KMS-11 (cell line): ENCODE measurements around the gene CERS5.
A peak's percentile ranks its signal among the peaks of the same experiment; 100 is the strongest.

Experiments
- H2AFZ ChIP-seq: fragments of 200-600 bp; sonication (generic); 2 replicates; pipeline ENCODE4 v1.6.1; 2016; ENCODE audit warnings: antibody characterized with exemption, mixed run types, low read depth
- H3K27ac ChIP-seq: fragments of 200-600 bp; sonication (generic); 2 replicates; pipeline ENCODE4 v1.6.1; 2016; ENCODE audit warnings: mild to moderate bottlenecking, mixed run types
- H3K27me3 ChIP-seq: fragments of 200-600 bp; sonication (generic); 2 replicates; pipeline ENCODE4 v1.6.1; 2017; ENCODE audit warnings: mild to moderate bottlenecking, low read depth, mixed run types, moderate library complexity; ENCODE audit not compliant: insufficient read depth
- H3K36me3 ChIP-seq: fragments of 200-600 bp; sonication (generic); 2 replicates; pipeline ENCODE4 v1.6.1; 2017; ENCODE audit warnings: mild to moderate bottlenecking, mixed run types; ENCODE audit not compliant: insufficient read depth
- H3K4me1 ChIP-seq: fragments of 200-600 bp; sonication (generic); 2 replicates; pipeline ENCODE4 v1.6.1; 2016; ENCODE audit warnings: mild to moderate bottlenecking, low read depth, mixed run types; ENCODE audit not compliant: poor library complexity, severe bottlenecking
- H3K4me2 ChIP-seq: fragments of 200-600 bp; sonication (generic); 2 replicates; pipeline ENCODE4 v1.7.0; 2016; ENCODE audit warnings: mild to moderate bottlenecking, mixed run types
- H3K4me3 ChIP-seq: fragments of 200-600 bp; sonication (generic); IDR thresholded peaks from 2 replicates; pipeline ENCODE4 v1.6.1; 2017; ENCODE audit warnings: low read depth, low read length, mixed read lengths; ENCODE audit not compliant: insufficient read depth
- H3K79me2 ChIP-seq: fragments of 200-600 bp; sonication (generic); 2 replicates; pipeline ENCODE4 v1.6.1; 2016; ENCODE audit warnings: low read depth, mixed run types; ENCODE audit not compliant: insufficient read depth
- H3K9ac ChIP-seq: fragments of 200-600 bp; sonication (generic); 2 replicates; pipeline ENCODE4 v1.6.1; 2016; ENCODE audit warnings: mild to moderate bottlenecking, mixed run types
- H4K20me1 ChIP-seq: fragments of 200-600 bp; sonication (generic); 2 replicates; pipeline ENCODE4 v1.6.1; 2016; ENCODE audit warnings: mild to moderate bottlenecking, mixed run types; ENCODE audit not compliant: insufficient read depth
- TF ChIP-seq, protein P1 (sequence below): fragments of 200-600 bp; sonication (generic); conservative IDR thresholded peaks from 2 replicates; pipeline ENCODE4 v1.6.1; 2017; ENCODE audit warnings: low read depth, mild to moderate bottlenecking, antibody characterized with exemption, low read length, moderate library complexity, mixed read lengths

Gene CERS5

DNA sequence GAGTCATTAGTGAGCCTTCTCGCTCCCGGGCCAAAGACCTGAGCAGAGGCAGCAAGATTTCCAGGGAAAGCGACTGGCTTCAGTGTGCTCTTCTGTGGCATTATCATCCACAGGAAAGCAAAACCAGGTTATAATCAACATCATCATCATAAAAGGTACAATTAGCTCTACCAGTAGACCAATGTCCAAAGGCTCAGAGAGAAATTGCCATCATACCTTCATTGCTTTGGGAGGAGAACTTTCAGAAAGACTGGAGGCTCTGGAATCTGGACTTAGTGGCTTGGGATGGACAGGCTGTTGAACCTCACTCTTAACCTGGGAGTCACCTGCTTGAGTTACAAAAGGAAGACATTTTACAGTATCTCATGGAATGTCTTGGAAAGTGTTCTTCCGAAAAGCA lies 25.1 kb upstream of the CERS5 start:
- Histone ChIP-seq H3K4me3 (no peak overlapping the region), H2AFZ (no peak overlapping the region), H3K79me2 (no peaks in the 10 kb centered on the region), H3K9ac (no peak overlapping the region), H4K20me1 (no peaks in the 10 kb centered on the region), H3K4me1 (peaks cover 25% of the 10 kb centered on the region), H3K27ac (no peak overlapping the region), H3K36me3 (no peaks in the 10 kb centered on the region), H3K4me2 (no peak overlapping the region), H3K27me3 (no peaks in the 10 kb centered on the region)
- TF ChIP-seq, protein P1, sequence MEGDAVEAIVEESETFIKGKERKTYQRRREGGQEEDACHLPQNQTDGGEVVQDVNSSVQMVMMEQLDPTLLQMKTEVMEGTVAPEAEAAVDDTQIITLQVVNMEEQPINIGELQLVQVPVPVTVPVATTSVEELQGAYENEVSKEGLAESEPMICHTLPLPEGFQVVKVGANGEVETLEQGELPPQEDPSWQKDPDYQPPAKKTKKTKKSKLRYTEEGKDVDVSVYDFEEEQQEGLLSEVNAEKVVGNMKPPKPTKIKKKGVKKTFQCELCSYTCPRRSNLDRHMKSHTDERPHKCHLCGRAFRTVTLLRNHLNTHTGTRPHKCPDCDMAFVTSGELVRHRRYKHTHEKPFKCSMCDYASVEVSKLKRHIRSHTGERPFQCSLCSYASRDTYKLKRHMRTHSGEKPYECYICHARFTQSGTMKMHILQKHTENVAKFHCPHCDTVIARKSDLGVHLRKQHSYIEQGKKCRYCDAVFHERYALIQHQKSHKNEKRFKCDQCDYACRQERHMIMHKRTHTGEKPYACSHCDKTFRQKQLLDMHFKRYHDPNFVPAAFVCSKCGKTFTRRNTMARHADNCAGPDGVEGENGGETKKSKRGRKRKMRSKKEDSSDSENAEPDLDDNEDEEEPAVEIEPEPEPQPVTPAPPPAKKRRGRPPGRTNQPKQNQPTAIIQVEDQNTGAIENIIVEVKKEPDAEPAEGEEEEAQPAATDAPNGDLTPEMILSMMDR: no peak

DNA sequence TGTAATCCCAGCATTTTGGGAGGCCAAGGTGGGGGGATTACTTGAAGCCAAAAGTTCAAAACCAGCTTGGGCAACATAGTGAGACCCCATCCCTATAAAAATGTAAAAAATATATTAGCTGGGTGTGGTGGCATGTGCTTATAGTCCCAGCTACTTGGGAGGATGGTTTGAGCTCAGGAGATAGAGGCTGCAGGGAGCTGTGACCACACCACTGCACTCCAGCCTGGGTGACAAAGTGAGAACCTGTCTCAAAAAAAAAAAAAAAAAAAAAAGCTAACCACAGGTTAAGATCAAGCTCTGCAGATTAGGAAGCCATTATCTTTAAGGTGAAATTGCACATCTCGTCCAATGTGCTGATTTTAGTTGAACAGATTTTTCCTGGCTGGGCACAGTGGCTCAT lies 23.7 kb upstream of the CERS5 start:
- H2AFZ ChIP-seq: no peak overlapping the region
- no peaks in the 10 kb centered on the region for H4K20me1 ChIP-seq
- no peaks in the 10 kb centered on the region for H3K79me2 ChIP-seq
- H3K4me1 ChIP-seq: peaks cover 39% of the 10 kb centered on the region
- H3K27me3 ChIP-seq: no peaks in the 10 kb centered on the region
- no peak overlapping the region for H3K9ac ChIP-seq
- H3K27ac ChIP-seq: no peak overlapping the region
- no peak overlapping the region for H3K4me2 ChIP-seq
- no peaks in the 10 kb centered on the region for H3K36me3 ChIP-seq
- TF ChIP-seq, protein P1: no peak
- H3K4me3 ChIP-seq: no peak overlapping the region

DNA sequence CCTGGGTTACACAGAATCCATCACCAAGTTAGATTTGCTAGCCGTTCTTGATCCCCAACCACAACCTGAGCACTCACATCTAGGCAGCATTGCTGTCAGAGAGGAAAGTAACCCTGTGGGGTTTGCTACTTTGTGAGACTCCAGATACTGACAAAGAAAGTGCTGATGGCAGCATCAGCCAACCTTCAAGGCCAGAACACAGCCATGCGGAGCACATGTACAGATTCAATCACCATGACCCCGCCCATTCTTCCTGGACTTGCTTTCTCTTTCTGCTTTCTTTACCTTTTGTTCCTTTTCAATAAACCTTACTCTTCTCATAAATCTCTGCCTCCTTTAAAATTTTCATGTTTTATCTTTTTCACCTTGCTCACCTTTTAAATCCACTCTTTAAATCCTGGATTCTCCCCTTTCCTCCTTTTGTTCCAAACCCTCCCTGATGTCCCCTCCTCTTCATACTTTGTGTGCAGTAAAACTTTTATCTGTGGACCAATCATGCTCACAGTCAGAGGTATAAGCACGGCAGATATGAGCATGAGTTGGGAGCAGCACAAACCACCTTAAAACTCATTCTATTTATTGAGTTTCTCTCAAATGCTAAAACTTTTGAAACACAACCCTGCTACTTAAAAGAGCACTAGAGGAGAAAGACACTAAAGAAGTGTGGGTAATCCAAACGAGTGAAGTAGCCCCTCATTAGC lies 21.9 kb upstream of the CERS5 start:
- Histone ChIP-seq H3K79me2 (no peaks in the 10 kb centered on the region), H3K4me1 (peaks cover 50% of the 10 kb centered on the region), H3K4me3 (no peak overlapping the region), H3K4me2 (peak overlapping the region; percentile 95), H4K20me1 (no peaks in the 10 kb centered on the region), H3K27ac (peak overlapping the region; percentile 79), H3K27me3 (no peaks in the 10 kb centered on the region), H3K36me3 (no peaks in the 10 kb centered on the region), H2AFZ (peak overlapping the region; percentile 89), H3K9ac (peak overlapping the region; percentile 54)
- TF ChIP-seq, protein P1: no peak

DNA sequence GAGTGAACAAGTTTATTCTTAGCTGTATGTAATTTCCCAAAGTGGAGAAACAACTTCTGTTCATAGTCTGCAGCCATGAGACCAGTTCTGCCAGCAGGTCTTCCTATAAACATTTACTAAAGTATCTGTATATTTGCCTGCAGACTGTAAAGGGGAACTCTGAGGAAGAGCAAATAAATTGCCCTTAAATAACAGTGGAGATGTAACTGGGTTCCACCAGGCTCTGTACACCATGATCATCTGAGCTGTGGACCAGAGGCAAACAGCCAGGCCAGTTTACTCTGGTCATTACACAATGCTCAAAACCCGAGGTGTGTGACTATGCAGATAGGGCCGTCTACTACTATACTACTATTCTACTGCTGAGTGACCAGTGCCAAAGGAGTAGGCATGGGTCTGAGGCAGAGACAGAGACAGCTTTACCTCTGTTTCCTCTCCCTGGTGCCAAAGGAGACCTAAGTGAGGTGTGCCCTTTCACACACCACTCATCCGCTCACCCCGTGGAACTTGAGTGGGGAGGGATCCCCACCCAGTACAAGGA lies 21.1 kb upstream of the CERS5 start:
- no peaks in the 10 kb centered on the region for H4K20me1 ChIP-seq
- H3K79me2 ChIP-seq: no peaks in the 10 kb centered on the region
- TF ChIP-seq, protein P1: no peak
- peak overlapping the region; percentile 79 for H3K27ac ChIP-seq
- peak overlapping the region; percentile 89 for H2AFZ ChIP-seq
- no peak overlapping the region for H3K4me3 ChIP-seq
- no peaks in the 10 kb centered on the region for H3K27me3 ChIP-seq
- peak overlapping the region; percentile 54; the same call in 1 of the 2 replicates for H3K9ac ChIP-seq
- peak overlapping the region; percentile 95 for H3K4me2 ChIP-seq
- no peaks in the 10 kb centered on the region for H3K36me3 ChIP-seq
- H3K4me1 ChIP-seq: peaks cover 50% of the 10 kb centered on the region
